ENCODE results near the gene ACTN2. TPM values are rescaled to one million over a fixed set of nuclear protein-coding genes. Genes with fewer than 3 reads are reported as not detected.

The ACTN2 gene
- total and polyA plus RNA-seq, 2 donors (not counting 3 experiments of a cell fraction or from before 2014, with no cell fraction given): 0.22 to 0.55 TPM

DNA sequence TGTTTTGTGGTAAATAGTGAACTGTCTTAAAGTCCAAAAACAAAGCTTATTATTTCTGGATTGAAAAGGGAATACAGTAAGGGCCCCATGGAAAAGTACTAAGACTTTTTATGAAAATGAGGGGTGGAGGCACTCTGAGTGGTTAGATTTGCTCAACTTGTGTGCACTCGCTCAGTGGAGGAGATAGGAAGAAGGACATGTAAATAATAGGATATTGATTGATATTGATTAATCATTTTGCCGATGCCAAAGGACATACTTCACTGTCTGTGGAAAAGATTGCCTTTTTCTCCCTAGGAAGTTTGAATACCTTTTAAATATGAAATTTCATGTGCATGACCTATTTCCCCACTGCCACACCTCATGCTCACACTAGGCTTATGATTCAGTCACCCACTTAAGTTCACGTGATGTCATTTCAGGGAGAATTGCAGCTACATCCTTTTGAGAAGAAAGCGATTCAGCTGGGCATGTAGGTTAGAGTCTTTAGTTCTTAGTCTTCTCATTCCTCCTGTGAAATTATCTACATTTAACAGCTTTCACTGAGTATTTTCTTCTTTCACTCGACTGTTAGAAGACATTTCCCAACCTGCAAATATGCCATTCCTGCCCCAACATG, 113.8 kb downstream of the ACTN2 start:
- ChIA-PET CTCF (interaction anchor here (1.0 to 2.2 kb wide), 4 partner anchors 12 to 70 kb away, joined by 4 to 5 read pairs (median 4); no protein-coding TSS in a partner anchor), POLR2A (no interaction called here)
- Histone ChIP-seq H3K9me1 (replicated peaks; ENCODE audit: control insufficient read depth, extremely low read depth, insufficient read depth, low read length) (no peaks in the 10 kb centered on the region), H3K9me3 (replicated peaks; ENCODE audit: control insufficient read depth, insufficient read depth, low read length) (no peaks in the 10 kb centered on the region), H3K4me1 (ENCODE audit: control insufficient read depth, extremely low read depth, insufficient read depth, low read length) (peaks cover 6% of the 10 kb centered on the region), H3K4me2 (ENCODE audit: insufficient read depth, low read length) (no peak overlapping the region), H3K4me3 (replicated peaks in 1 of 3; ENCODE audit: insufficient read depth in 1 of 3, low read depth in 1 of 3, low read length in 3 of 3) (no peak overlapping the region), H2AFZ (ENCODE audit: low read depth, low read length) (no peak overlapping the region), H3K27me3 (ENCODE audit: control insufficient read depth in 2 of 2, insufficient read depth in 2 of 2, low read length in 2 of 2) (no peaks in the 10 kb centered on the region), H4K20me1 (replicated peaks; ENCODE audit: control insufficient read depth, extremely low read depth, insufficient read depth, low read length) (no peaks in the 10 kb centered on the region), H3K9ac (replicated peaks; ENCODE audit: extremely low read depth, insufficient read depth, low read length) (no peak overlapping the region), H3K27ac (ENCODE audit: insufficient read depth, low read depth, low read length) (no peak overlapping the region), H3K79me2 (ENCODE audit: control insufficient read depth, insufficient read depth, low read length) (peaks cover 41% of the 10 kb centered on the region), H3K36me3 (ENCODE audit: control insufficient read depth in 2 of 2, extremely low read depth in 1 of 2, insufficient read depth in 2 of 2, low read length in 2 of 2) (peaks cover 1 to 3% of the 10 kb centered on the region in 2 experiments)
- DNase-seq (ENCODE audit: low read depth, low spot score) (no peak), FAIRE-seq (no peak)
- dilution Hi-C loops (cut with MboI; ENCODE audit: extremely low pct_ligation_motif_present, low sequenced_read_pairs): no loop called here
- intact Hi-C loops (cut with micrococcal nuclease): no loop called here
- TF ChIP-seq POLR2AphosphoS5 (IDR thresholded peaks at IDR 0.05; ENCODE audit: insufficient read depth, low read depth, low read length) (no peak), JUN (IDR thresholded peaks at IDR 0.05; ENCODE audit: borderline replicate concordance, insufficient read depth, insufficient read length, low read depth) (no peak), EZH2 (IDR thresholded peaks at IDR 0.05; ENCODE audit: borderline replicate concordance, low read depth, low read length, severe bottlenecking) (no peak), GATA2 (IDR thresholded peaks at IDR 0.05; ENCODE audit: insufficient read depth, insufficient read length, low read depth, low read length) (no peak), POLR2A (IDR thresholded peaks at IDR 0.05; ENCODE audit: low read depth, low read length) (no peak), MAX (IDR thresholded peaks at IDR 0.05; ENCODE audit: insufficient read depth, insufficient read length) (no peak), MYC (IDR thresholded peaks at IDR 0.05; ENCODE audit: low read depth, low read length) (no peak)
- TF ChIP-seq, protein P1, sequence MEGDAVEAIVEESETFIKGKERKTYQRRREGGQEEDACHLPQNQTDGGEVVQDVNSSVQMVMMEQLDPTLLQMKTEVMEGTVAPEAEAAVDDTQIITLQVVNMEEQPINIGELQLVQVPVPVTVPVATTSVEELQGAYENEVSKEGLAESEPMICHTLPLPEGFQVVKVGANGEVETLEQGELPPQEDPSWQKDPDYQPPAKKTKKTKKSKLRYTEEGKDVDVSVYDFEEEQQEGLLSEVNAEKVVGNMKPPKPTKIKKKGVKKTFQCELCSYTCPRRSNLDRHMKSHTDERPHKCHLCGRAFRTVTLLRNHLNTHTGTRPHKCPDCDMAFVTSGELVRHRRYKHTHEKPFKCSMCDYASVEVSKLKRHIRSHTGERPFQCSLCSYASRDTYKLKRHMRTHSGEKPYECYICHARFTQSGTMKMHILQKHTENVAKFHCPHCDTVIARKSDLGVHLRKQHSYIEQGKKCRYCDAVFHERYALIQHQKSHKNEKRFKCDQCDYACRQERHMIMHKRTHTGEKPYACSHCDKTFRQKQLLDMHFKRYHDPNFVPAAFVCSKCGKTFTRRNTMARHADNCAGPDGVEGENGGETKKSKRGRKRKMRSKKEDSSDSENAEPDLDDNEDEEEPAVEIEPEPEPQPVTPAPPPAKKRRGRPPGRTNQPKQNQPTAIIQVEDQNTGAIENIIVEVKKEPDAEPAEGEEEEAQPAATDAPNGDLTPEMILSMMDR (IDR thresholded peaks at IDR 0.05; ENCODE audit: extremely low read depth in 1 of 2, insufficient read depth in 1 of 2, low read depth in 1 of 2, low read length in 2 of 2): no peak
- BruUV-seq (replicated peaks): no TSS peak

Data from endothelial cell of umbilical vein (primary cell).